Inflammatory macrophage treated with lipopolysaccharide for 1 hour (primary cell): ENCODE results near the gene MAP1S.
A peak's percentile ranks its signal among the peaks of the same experiment; 100 is the strongest.

Experiments
- DNase-seq, 2 donors: peaks; one replicate each; pipeline ENCODE4 v3.0.0-alpha.2; 2020 to 2022

MAP1S gene

GRCh38 chr19:17741456-17741855 is 22.2 kb downstream of the MAP1S start:
- no peak for DNase-seq

GRCh38 chr19:17743874-17744580 is 24.7 kb downstream of the MAP1S start:
- peak; percentile 63 to 85 for DNase-seq

GRCh38 chr19:17747205-17748098 is 28.2 kb downstream of the MAP1S start:
- DNase-seq, result peak; percentile 95 to 96

GRCh38 chr19:17748884-17749638 is 29.8 kb downstream of the MAP1S start:
- no peak for DNase-seq

- no peak for DNase-seq
Measured at GRCh38 chr19:17749912-17750317, 30.6 kb downstream of the MAP1S start.

GRCh38 chr19:17751103-17751911 is 32.0 kb downstream of the MAP1S start, which contains the start of gene FCHO1:
TSS of gene FCHO1 (plus strand) at chr19:17751477. CDS start at chr19:17755165, 3,688 bp downstream.
- DNase-seq, result peak in 1 of 2 donors; percentile 34

GRCh38 chr19:17751912-17752273 is 32.6 kb downstream of the MAP1S start:
- peak in 1 of 2 donors; percentile 44 for DNase-seq

- DNase-seq, result no peak
Measured at GRCh38 chr19:17752865-17753639, 33.8 kb downstream of the MAP1S start.

- no peak for DNase-seq
Measured at GRCh38 chr19:17753976-17754375, 34.7 kb downstream of the MAP1S start.

- DNase-seq, result peak; percentile 55 to 69
Measured at GRCh38 chr19:17754634-17755442, 35.6 kb downstream of the MAP1S start.

- DNase-seq, result peak in 1 of 2 donors; percentile 70
Measured at GRCh38 chr19:17755443-17755890, 36.2 kb downstream of the MAP1S start.

GRCh38 chr19:17755977-17756670 is 36.8 kb downstream of the MAP1S start:
- no peak for DNase-seq

GRCh38 chr19:17757125-17757524 is 37.8 kb downstream of the MAP1S start:
- no peak for DNase-seq

- DNase-seq, result no peak
Measured at GRCh38 chr19:17758515-17758914, 39.2 kb downstream of the MAP1S start.

GRCh38 chr19:17761148-17761547 is 41.9 kb downstream of the MAP1S start:
- DNase-seq, result no peak

GRCh38 chr19:17762505-17763229 is 43.4 kb downstream of the MAP1S start:
- peak; percentile 69 to 75 for DNase-seq

- no peak for DNase-seq
Measured at GRCh38 chr19:17764348-17764747, 45.1 kb downstream of the MAP1S start.

GRCh38 chr19:17765069-17765618 is 45.9 kb downstream of the MAP1S start:
- peak; percentile 88 to 94 for DNase-seq
